Fibroblast of the aortic adventitia (primary cell): ENCODE measurements around the gene SGIP1. TPM values are rescaled to one million over a fixed set of nuclear protein-coding genes. Genes with fewer than 3 reads are reported as not detected.

Experiments
- DNase-seq: peaks from one replicate; pipeline ENCODE4 v3.0.0-alpha.2; 2010; ENCODE audit warnings: low read depth
- H3K4me3 ChIP-seq: 2 replicates; pipeline ENCODE4 v1.5.1; 2011; ENCODE audit warnings: low read depth, mild to moderate bottlenecking, control low read depth, low read length, moderate library complexity
- CTCF ChIP-seq: IDR thresholded peaks from 2 replicates; pipeline ENCODE4 v1.5.1; 2011; ENCODE audit warnings: mild to moderate bottlenecking, low read length, control low read depth, inconsistent platforms; ENCODE audit not compliant: insufficient read depth
- total RNA-seq: library from RNA; depleted of rRNA; stranded (reverse); fragments of >200 nt; gene quantifications from 2 replicates; pipeline ENCODE4 v1.2.3, GENCODE V29; 2012; ENCODE audit warnings: low replicate concordance

Gene SGIP1
- total RNA-seq, 1 donor, result 21.1 TPM

DNA sequence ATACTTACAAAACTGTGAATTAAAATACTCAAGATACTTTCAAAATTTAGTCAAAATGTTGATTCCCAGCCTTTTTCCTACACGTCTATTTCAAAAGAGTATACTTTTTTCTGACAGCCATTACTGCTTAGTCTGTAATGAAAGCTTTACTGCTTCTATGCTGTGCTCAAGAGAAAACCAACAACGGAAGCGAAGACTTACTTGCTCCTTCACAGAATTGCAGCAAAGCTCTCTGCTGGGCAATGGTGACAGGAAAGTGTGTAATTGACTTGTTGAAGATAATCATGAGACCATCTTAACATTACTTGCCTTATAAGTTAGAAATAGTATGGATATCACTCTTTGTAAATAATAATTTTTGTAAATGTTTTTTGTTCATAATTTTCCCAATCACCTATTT is 216.6 kb downstream of the SGIP1 start:
- no peak overlapping the region for H3K4me3 ChIP-seq
- no peak for DNase-seq
- no peak for TF ChIP-seq CTCF

- DNase-seq, result no peak
- TF ChIP-seq CTCF, result no peak
- H3K4me3 ChIP-seq, result no peak overlapping the region
Observed at GRCh38 chr1:66751160-66751559, 217.2 kb downstream of the SGIP1 start.

DNA sequence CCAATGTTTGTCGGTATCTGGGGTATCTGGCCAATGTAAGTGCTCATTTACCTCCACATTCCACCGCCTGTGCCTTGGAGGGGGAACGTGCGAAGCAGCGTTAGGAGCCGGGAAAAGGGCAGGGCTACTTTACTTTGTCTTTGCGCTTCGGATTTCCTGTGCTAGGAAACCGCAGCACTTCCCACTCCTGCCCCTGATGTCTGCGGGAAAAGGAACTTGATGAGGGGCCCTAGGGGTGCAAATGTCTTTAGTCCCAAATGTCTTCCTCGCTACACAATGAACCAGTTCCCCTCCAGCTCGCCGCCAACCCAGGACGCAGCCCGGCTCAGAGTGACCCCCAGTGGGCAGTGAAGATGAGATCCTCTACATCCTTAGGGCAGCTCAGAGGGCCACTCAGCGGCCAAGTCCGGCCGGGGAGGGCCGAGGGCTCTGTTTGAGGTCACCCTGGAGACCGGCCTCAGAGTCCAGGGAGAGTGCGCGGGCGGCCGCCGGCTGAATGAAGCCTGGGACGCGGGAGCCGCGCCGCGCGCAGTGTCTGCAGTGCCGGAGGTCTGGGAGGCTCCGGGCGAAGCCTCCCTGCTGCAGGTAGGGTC is 218.1 kb downstream of the SGIP1 start, which contains the start of gene DYNLT5:
Gene DYNLT5 (plus strand): TSS at position 460 of the 593 bp plus-strand sequence. CDS start 2,200 bp downstream, outside the sequence.
- TF ChIP-seq CTCF, result peak; percentile 26
- H3K4me3 ChIP-seq, result peak within 1 kb of the TSS; percentile 53
- peak; percentile 31 for DNase-seq

DNA sequence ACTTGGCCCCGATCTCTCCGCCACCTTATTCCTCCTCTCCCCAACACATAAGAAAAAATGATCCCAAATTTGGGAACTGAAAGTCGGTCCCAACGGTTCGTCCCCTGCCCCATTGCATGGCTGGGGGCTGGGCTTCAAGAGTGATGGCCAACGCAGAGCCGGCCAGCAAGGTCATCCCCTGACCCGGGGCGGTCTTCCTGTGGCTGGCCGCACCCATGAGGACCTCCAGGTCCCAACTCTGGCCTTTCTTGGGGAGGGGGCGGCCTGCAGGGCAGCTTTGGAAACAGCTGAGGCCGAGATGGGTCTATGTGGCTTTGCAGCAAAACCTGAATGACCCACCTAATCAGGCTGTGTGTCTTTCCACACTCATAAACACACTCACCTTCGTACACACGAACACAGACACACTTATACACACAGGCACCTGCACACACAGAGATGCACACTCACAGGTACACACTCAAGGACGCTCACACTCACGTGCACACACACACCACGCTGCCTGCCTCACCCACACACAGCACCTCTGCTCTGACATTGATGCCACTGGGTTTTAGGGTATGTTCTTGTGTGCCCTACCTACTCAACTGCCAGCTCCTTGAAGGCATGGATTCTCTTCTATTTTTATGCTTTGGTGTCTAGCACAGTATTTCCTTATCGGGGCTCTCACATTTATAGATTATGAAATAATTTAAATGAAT is 218.9 kb downstream of the SGIP1 start:
- peak overlapping the region; percentile 53 for H3K4me3 ChIP-seq
- no peak for TF ChIP-seq CTCF
- DNase-seq, result no peak

GRCh38 chr1:66757722-66758240 is 223.8 kb downstream of the SGIP1 start:
- no peak overlapping the region for H3K4me3 ChIP-seq
- TF ChIP-seq CTCF, result no peak
- no peak for DNase-seq

- no peak overlapping the region for H3K4me3 ChIP-seq
- no peak for DNase-seq
- no peak for TF ChIP-seq CTCF
Observed at GRCh38 chr1:66758241-66758755, 224.3 kb downstream of the SGIP1 start.
